ENCODE measurements around the gene GALK2.

- no peak for TF ChIP-seq EZH2 (IDR thresholded peaks at IDR 0.05; ENCODE audit: low read depth, low read length, severe bottlenecking)
- peak in 1 of 2 experiments; percentile 75; a peak in 2 of 3 replicates for TF ChIP-seq POLR2A (IDR thresholded peaks at IDR 0.05; ENCODE audit: control extremely low read depth in 1 of 2, low read depth in 2 of 2, low read length in 2 of 2)
- TF ChIP-seq SUZ12 (IDR thresholded peaks at IDR 0.05; ENCODE audit: low read length): no peak
- TF ChIP-seq CTCF (IDR thresholded peaks at IDR 0.05; ENCODE audit: control extremely low read depth in 1 of 3, insufficient read depth in 1 of 3, low read depth in 1 of 3, low read length in 3 of 3): no peak
Observed at GRCh38 chr15:49155110-49155833, 14.8 kb upstream of the GALK2 start, which contains the start of gene COPS2.

Data from H1 (cell line).